GM23248 (cell line): ENCODE data around the gene TMEM169. TPM values are rescaled to one million over a fixed set of nuclear protein-coding genes. Genes with fewer than 3 reads are reported as not detected.

Experiments
- DNase-seq: peaks from one replicate; pipeline ENCODE4 v3.0.0-alpha.2; 2015
- H2AFZ ChIP-seq: fragments of 200-600 bp; sonication (generic); 2 replicates; pipeline ENCODE4 v1.6.1; 2016; ENCODE audit warnings: antibody characterized with exemption
- H3F3A ChIP-seq: fragments of 200-600 bp; sonication (generic); 2 replicates; pipeline ENCODE4 v1.6.1; 2016; ENCODE audit warnings: mild to moderate bottlenecking, antibody characterized with exemption, mixed run types; ENCODE audit not compliant: insufficient read depth
- H3K27ac ChIP-seq: fragments of 200-600 bp; sonication (generic); 2 replicates; pipeline ENCODE4 v1.5.1; 2016; ENCODE audit warnings: mild to moderate bottlenecking
- H3K27me3 ChIP-seq: fragments of 200-600 bp; sonication (generic); replicated peaks from 2 replicates; pipeline ENCODE4 v1.6.1; 2016; ENCODE audit warnings: mild to moderate bottlenecking; ENCODE audit not compliant: insufficient read depth
- H3K36me3 ChIP-seq: fragments of 200-600 bp; sonication (generic); 2 replicates; pipeline ENCODE4 v1.6.1; 2016; ENCODE audit warnings: low read depth, mild to moderate bottlenecking
- H3K4me1 ChIP-seq: fragments of 200-600 bp; sonication (generic); 2 replicates; pipeline ENCODE4 v1.6.1; 2016; ENCODE audit warnings: mild to moderate bottlenecking; ENCODE audit not compliant: insufficient read depth
- H3K4me2 ChIP-seq: fragments of 200-600 bp; sonication (generic); one replicate; pipeline ENCODE4 v1.6.1; 2016; ENCODE audit warnings: mild to moderate bottlenecking; ENCODE audit not compliant: unreplicated experiment
- H3K4me3 ChIP-seq: fragments of 200-600 bp; sonication (generic); 2 replicates; pipeline ENCODE4 v1.5.1; 2016; ENCODE audit warnings: mild to moderate bottlenecking
- H3K79me2 ChIP-seq: fragments of 200-600 bp; sonication (generic); 2 replicates; pipeline ENCODE4 v1.6.1; 2016; ENCODE audit warnings: mild to moderate bottlenecking; ENCODE audit not compliant: insufficient read depth
- H3K9ac ChIP-seq: fragments of 200-600 bp; sonication (generic); 2 replicates; pipeline ENCODE4 v1.6.1; 2016; ENCODE audit warnings: mild to moderate bottlenecking
- H3K9me2 ChIP-seq: fragments of 200-600 bp; sonication (generic); 2 replicates; pipeline ENCODE4 v1.6.1; 2016; ENCODE audit warnings: mixed run types, mild to moderate bottlenecking, moderate library complexity; ENCODE audit not compliant: insufficient read depth
- H3K9me3 ChIP-seq: fragments of 200-600 bp; sonication (generic); one replicate; pipeline ENCODE4 v1.6.1; 2017; ENCODE audit warnings: low read depth
- H4K20me1 ChIP-seq: fragments of 200-600 bp; sonication (generic); 2 replicates; pipeline ENCODE4 v1.6.0; 2016; ENCODE audit not compliant: insufficient read depth
- EZH2 ChIP-seq: fragments of 200-600 bp; sonication (generic); IDR thresholded peaks from 2 replicates; pipeline ENCODE4 v1.6.1; 2018; ENCODE audit warnings: antibody characterized with exemption, mild to moderate bottlenecking; ENCODE audit not compliant: insufficient read depth, poor library complexity, severe bottlenecking
- EZH2phosphoT487 ChIP-seq: fragments of 200-600 bp; sonication (generic); IDR thresholded peaks from 2 replicates; pipeline ENCODE4 v1.6.1; 2018; ENCODE audit warnings: antibody characterized with exemption, moderate library complexity, mild to moderate bottlenecking, low read depth; ENCODE audit not compliant: insufficient read depth
- WGBS, 2 experiments: methylation state at CpG; one replicate each; pipeline ENCODE4 v1.1.6; 2015 to 2017; ENCODE audit warnings: low lambda C conversion rate in 2 of 2, low coverage in 1 of 2; ENCODE audit errors: missing lambda C conversion rate in 2 of 2; 5-methylcytosine and 5-hydroxymethylcytosine counted together
- in situ Hi-C: fragments of 300-500 bp; cut with MboI; formaldehyde crosslinking; loops from 2 replicates; pipeline ENCODE4 v1.15.0; 2020
- polyA plus RNA-seq: library from polyadenylated mRNA; unstranded; fragments of >200 nt; fragmentation: Nextera tagmentation; extraction: Ambion mirVana; gene quantifications from 2 replicates; pipeline ENCODE4 v1.2.1, GENCODE V29; 2016
- total RNA-seq: library from RNA; depleted of rRNA; stranded (reverse); fragments of >200 nt; shearing (Covaris generic); gene quantifications from 2 replicates; pipeline ENCODE4 v1.2.3, GENCODE V29; 2014

The TMEM169 gene
- total and polyA plus RNA-seq, 2 experiments from 2014 or later: under 0.01 to 0.11 TPM

DNA sequence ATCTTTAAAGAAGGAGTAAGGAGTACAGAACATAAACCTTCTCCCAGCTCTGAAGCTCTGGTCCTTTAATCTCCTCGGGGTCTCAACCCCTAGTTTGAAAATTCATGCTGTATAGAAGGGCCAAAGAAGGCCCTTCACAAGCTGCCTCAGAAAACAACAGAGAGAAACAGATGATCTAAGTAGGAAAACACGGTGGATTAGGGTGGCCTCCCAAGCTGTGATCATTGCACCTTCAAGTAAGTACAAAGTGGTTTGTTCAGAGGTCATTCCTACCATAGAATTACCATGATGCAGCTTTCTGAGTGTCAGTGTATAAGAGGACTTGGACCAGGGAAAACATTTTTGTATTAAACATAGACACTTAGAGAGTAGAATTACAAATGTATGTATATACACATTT is 10.9 kb downstream of the TMEM169 start:
- Histone ChIP-seq H3K36me3 (no peaks in the 10 kb centered on the region), H3K9ac (no peak overlapping the region), H3K27me3 (0 out of 2 replicates have a peak, but pooled peaks cover 3% of the 10 kb centered on the region), H3K4me2 (no peak overlapping the region), H3F3A (peaks cover 10% of the 10 kb centered on the region; the same call in 1 of the 2 replicates), H3K4me1 (peaks cover 4% of the 10 kb centered on the region), H3K4me3 (no peak overlapping the region), H3K27ac (no peak overlapping the region), H4K20me1 (no peaks in the 10 kb centered on the region), H3K9me3 (no peaks in the 10 kb centered on the region), H3K79me2 (no peaks in the 10 kb centered on the region), H3K9me2 (no peaks in the 10 kb centered on the region), H2AFZ (no peak overlapping the region)
- no peak for TF ChIP-seq EZH2
- no peak for TF ChIP-seq EZH2phosphoT487
- DNase-seq: no peak
- in situ Hi-C loops: no loop called here
- 33 to 46% methylated on average over 2 of the region's 2 CpGs for WGBS, 2 experiments

- Histone ChIP-seq H3K36me3 (no peaks in the 10 kb centered on the region), H3K4me3 (no peak overlapping the region), H3K4me2 (no peak overlapping the region), H3K79me2 (no peaks in the 10 kb centered on the region), H3K27me3 (0 out of 2 replicates have a peak, but pooled peaks cover 3% of the 10 kb centered on the region), H2AFZ (no peak overlapping the region), H3K9me3 (no peaks in the 10 kb centered on the region), H3F3A (peaks cover 9% of the 10 kb centered on the region; the same call in 1 of the 2 replicates), H3K9me2 (no peaks in the 10 kb centered on the region), H3K9ac (no peak overlapping the region), H3K4me1 (peaks cover 4% of the 10 kb centered on the region), H4K20me1 (no peaks in the 10 kb centered on the region), H3K27ac (no peak overlapping the region)
- in situ Hi-C loops: no loop called here
- no peak for DNase-seq
- no peak for TF ChIP-seq EZH2
- no peak for TF ChIP-seq EZH2phosphoT487
- 67 to 77% methylated on average over 3 of the region's 3 CpGs for WGBS, 2 experiments
Measured at GRCh38 chr2:216094701-216095100, 13.0 kb downstream of the TMEM169 start.

DNA sequence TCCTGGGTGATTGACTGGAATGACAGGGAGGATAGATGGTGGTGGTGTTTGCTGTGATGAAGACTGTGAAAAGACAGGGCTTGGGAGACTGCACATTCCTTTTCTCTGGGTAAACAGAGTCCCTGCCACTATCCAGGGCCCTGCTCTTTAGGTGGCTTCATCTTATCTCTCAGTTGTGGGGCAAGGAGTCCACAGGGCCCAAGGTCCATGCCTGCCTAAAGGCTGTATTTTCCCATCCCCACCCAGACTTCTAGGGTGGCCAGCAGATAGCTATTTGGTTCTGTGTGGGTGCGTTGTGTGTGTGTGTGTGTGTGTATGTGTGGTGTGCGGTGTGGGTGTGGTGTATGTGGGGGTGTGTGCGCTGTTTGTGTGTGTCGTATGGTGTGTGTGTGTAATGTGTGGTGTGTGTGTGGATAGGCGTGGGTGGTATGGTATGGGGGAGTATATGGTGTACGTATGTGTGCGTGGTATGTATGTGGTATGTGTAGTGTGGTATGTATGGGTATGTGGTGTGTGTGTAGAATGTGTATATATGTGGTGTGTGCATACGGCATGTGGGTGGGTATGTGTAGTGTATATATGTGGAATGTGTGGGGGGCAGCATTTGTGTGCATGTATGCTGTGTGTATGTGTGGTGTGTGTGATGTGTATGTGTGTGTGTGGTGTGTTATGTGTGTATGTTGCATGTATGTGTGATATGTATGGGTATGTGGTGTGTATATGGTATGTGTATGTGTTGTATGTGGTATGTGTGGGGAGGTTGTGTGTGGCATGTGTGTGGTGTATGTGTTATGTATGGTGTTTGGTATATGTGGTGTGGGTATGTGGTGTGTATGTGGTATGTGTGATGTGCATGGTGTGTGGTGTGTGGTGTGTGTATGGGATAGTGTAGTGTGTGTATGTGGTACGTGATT is 17.0 kb downstream of the TMEM169 start:
- DNase-seq: no peak
- H3K4me1 ChIP-seq: no peaks in the 10 kb centered on the region

DNA sequence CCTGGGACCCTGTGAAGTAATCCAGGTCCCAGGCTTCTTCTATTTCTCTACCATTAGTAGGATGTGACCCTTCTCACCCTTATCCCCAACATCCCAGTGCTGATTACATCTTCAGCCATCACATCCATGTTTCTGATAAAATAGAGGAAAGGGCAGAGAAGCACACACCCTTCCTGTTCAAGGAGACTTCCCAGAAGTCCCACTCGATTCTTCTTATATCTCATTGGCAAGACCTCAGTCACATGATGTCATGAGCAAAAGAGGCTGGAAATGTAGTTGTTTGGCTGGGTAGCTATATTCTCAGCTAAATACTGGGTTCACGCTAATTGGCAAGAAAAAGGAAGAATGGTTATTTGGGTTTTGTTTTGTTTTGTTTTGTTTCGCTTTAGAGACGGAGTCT is 19.4 kb downstream of the TMEM169 start:
- H3K4me2 ChIP-seq: no peak overlapping the region
- H3K27ac ChIP-seq: no peak overlapping the region
- H3K9me2 ChIP-seq: no peaks in the 10 kb centered on the region
- H3K9ac ChIP-seq: no peak overlapping the region
- 83 to 85% methylated on average over 4 of the region's 4 CpGs for WGBS, 2 experiments
- DNase-seq: no peak
- no peak overlapping the region for H2AFZ ChIP-seq
- no peaks in the 10 kb centered on the region for H3K4me1 ChIP-seq
- TF ChIP-seq EZH2 (no peak), EZH2phosphoT487 (no peak)
- no peaks in the 10 kb centered on the region for H3K36me3 ChIP-seq
- H4K20me1 ChIP-seq: no peaks in the 10 kb centered on the region
- no peaks in the 10 kb centered on the region for H3K27me3 ChIP-seq
- no peaks in the 10 kb centered on the region for H3K9me3 ChIP-seq
- no peak overlapping the region for H3K4me3 ChIP-seq
- H3K79me2 ChIP-seq: no peaks in the 10 kb centered on the region
- H3F3A ChIP-seq: no peaks in the 10 kb centered on the region
- in situ Hi-C loops: no loop called here

More for the DNA sequence above, 17.0 kb downstream of the TMEM169 start:
- H3K27ac ChIP-seq: no peak overlapping the region
- 66 to 67% methylated on average over 9 of the region's 9 CpGs for WGBS, 2 experiments
- in situ Hi-C loops: no loop called here
- no peaks in the 10 kb centered on the region for H3K9me3 ChIP-seq
- H3K9me2 ChIP-seq: no peaks in the 10 kb centered on the region
- no peaks in the 10 kb centered on the region for H3K36me3 ChIP-seq
- H3K9ac ChIP-seq: no peak overlapping the region
- TF ChIP-seq EZH2 (no peak), EZH2phosphoT487 (no peak)
- no peak overlapping the region for H3K4me3 ChIP-seq
- no peak overlapping the region for H3K4me2 ChIP-seq
- no peak overlapping the region for H2AFZ ChIP-seq
- H3K27me3 ChIP-seq: 0 out of 2 replicates have a peak, but pooled peaks cover 3% of the 10 kb centered on the region
- no peaks in the 10 kb centered on the region for H3K79me2 ChIP-seq
- H4K20me1 ChIP-seq: no peaks in the 10 kb centered on the region
- H3F3A ChIP-seq: no peaks in the 10 kb centered on the region
